Osteocyte (in vitro differentiated cells): ENCODE results near the gene TTC27. TPM values are rescaled to one million over a fixed set of nuclear protein-coding genes. Genes with fewer than 3 reads are reported as not detected.

Experiments used
- DNase-seq: peaks from one replicate; pipeline ENCODE4 v3.0.0; 2021; ENCODE audit warnings: mixed read lengths; ENCODE audit not compliant: unreplicated experiment; ENCODE audit errors: extremely low spot score
- H3K27ac Mint-ChIP-seq: one replicate; pipeline ENCODE4 v1.8.0; 2021; ENCODE audit warnings: mild to moderate bottlenecking, mixed read lengths; ENCODE audit not compliant: unreplicated experiment
- H3K27me3 Mint-ChIP-seq: one replicate; pipeline ENCODE4 v1.8.0; 2021; ENCODE audit warnings: mixed read lengths; ENCODE audit not compliant: unreplicated experiment
- H3K36me3 Mint-ChIP-seq: one replicate; pipeline ENCODE4 v1.8.0; 2021; ENCODE audit warnings: mixed read lengths; ENCODE audit not compliant: unreplicated experiment
- H3K4me1 Mint-ChIP-seq: one replicate; pipeline ENCODE4 v1.8.0; 2021; ENCODE audit warnings: mixed read lengths; ENCODE audit not compliant: unreplicated experiment
- H3K4me3 Mint-ChIP-seq: one replicate; pipeline ENCODE4 v1.8.0; 2021; ENCODE audit warnings: mild to moderate bottlenecking, moderate library complexity, mixed read lengths; ENCODE audit not compliant: unreplicated experiment
- H3K9me3 Mint-ChIP-seq: one replicate; pipeline ENCODE4 v1.8.0; 2021; ENCODE audit warnings: mixed read lengths; ENCODE audit not compliant: unreplicated experiment
- CTCF ChIP-seq: fragments of 200-600 bp; sonication (generic); IDR thresholded peaks from 2 replicates; pipeline ENCODE4 v1.5.0; 2021; ENCODE audit warnings: antibody characterized with exemption, mild to moderate bottlenecking, moderate library complexity
- total RNA-seq: library from RNA; stranded (reverse); gene quantifications from 2 replicates; pipeline ENCODE4 v1.2.1, GENCODE V29; 2021

The TTC27 gene
- total RNA-seq, 1 donor from 2014 or later: 14.2 TPM

DNA sequence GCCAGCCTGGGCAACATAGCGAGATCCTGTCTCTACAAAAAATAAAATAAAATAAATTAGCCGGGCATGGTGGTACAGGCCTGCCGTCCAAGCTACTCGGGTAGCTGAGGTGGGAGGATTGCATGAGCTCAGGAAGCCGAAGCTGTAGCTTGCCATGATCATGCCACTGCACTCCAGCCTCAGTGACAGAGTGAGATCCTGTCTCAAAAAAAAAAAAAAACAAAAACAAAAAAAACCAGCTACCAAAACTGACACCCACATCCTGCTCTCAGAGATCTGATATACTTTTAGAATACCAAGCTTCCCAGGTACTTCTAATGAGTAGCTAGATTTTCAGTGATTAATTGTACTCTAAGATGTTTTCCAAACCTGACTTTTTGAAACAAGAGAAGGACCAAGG, 74.0 kb downstream of the TTC27 start:
- H3K27ac Mint-ChIP-seq: no peak overlapping the region
- no peak overlapping the region for H3K4me3 Mint-ChIP-seq
- H3K27me3 Mint-ChIP-seq: no peaks in the 10 kb centered on the region

DNA sequence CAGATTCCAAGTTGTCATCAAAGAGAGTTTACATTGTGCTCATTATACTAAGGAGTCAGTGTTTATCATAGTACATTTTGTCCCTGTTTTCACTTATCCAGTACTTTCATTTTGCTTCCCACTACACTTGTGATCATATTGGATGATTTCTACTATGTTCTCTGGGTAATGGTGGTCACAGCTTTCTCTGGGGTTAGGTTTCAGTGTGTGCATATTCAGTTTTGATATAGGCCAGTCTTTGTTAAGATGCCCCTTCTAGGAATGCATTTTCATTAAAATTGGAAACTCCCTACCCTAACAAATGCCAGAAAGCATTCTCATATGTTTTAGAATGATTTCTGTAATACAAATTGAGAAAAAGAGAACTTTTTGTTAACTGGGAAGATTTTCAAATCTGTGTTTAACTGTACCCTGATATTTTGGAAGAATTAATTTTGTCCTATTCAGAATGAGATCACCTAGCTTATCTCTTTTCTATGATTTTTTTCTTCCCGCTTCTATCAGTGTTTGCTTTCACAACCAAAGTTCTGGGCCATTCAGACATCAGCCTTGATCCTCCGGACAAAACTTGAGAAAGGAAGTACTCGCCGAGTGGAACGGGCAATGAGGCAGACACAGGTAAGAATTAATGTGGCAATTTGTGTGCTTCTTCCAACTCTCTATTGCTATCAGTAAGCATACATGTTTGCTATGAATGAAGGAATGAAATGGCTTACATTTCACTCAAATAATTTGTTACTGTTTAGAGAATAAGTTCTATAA, 74.6 kb downstream of the TTC27 start:
- no peaks in the 10 kb centered on the region for H3K9me3 Mint-ChIP-seq
- no peak for TF ChIP-seq CTCF
- no peaks in the 10 kb centered on the region for H3K27me3 Mint-ChIP-seq
- no peak for DNase-seq
- H3K4me1 Mint-ChIP-seq: peaks cover under 1% of the 10 kb centered on the region
- H3K4me3 Mint-ChIP-seq: no peak overlapping the region
- no peak overlapping the region for H3K27ac Mint-ChIP-seq
- peaks cover 6% of the 10 kb centered on the region for H3K36me3 Mint-ChIP-seq

More for the DNA sequence above, 74.0 kb downstream of the TTC27 start:
- H3K9me3 Mint-ChIP-seq: no peaks in the 10 kb centered on the region
- H3K4me1 Mint-ChIP-seq: peaks cover 4% of the 10 kb centered on the region
- H3K36me3 Mint-ChIP-seq: peaks cover 6% of the 10 kb centered on the region
- TF ChIP-seq CTCF: no peak
- DNase-seq: no peak

DNA sequence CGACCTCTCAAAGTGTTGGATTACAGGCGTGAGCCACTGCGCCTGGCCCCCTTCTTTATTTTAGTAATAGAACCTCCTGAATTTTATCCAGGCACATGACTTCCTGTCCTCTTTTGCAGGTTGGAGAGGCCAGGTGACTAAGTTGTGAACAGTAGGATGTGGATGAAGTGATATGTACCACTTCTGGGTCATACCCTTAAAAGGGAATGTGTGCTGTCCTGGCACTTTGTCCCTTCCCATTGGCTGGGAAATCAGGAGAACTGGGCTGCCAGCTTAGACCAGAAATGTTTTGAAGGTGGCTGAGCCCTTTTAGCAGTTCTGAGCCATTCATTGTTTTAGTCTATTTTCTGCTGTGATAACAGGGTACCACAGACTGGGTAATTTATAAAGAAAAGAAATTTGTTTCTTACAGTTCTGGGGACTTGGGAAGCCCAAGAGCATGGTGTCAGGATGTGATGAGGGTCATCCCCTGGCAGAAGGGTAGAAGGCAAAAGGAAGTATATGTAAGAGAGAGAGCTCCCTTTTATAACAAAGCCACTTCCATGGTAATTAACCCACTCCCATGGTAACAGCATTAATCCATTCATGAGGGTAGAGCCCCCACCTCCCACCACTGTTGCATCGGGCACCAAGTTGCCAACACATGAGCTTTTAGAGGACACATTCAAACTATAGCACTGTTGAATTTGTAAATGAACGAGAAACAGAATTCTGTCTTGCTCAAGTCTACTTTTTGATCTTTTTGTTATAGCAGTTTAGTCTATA, 79.1 kb downstream of the TTC27 start:
- DNase-seq: no peak
- H3K4me1 Mint-ChIP-seq: peaks cover 9% of the 10 kb centered on the region
- H3K4me3 Mint-ChIP-seq: no peak overlapping the region
- no peak for TF ChIP-seq CTCF
- H3K9me3 Mint-ChIP-seq: no peaks in the 10 kb centered on the region
- H3K27me3 Mint-ChIP-seq: no peaks in the 10 kb centered on the region
- H3K36me3 Mint-ChIP-seq: peaks cover 7% of the 10 kb centered on the region
- H3K27ac Mint-ChIP-seq: no peak overlapping the region

- Mint-ChIP-seq H3K4me3 (no peak overlapping the region), H3K36me3 (peaks cover 10% of the 10 kb centered on the region), H3K9me3 (no peaks in the 10 kb centered on the region), H3K4me1 (peaks cover 20% of the 10 kb centered on the region), H3K27ac (no peak overlapping the region), H3K27me3 (no peaks in the 10 kb centered on the region)
- DNase-seq: no peak
- no peak for TF ChIP-seq CTCF
These were observed 83.4 kb downstream of the TTC27 start for GRCh38 chr2:32711219-32711618.

- DNase-seq: no peak
- Mint-ChIP-seq H3K36me3 (peaks cover 10% of the 10 kb centered on the region), H3K4me1 (peaks cover 24% of the 10 kb centered on the region), H3K9me3 (no peaks in the 10 kb centered on the region), H3K27me3 (no peaks in the 10 kb centered on the region), H3K4me3 (no peak overlapping the region), H3K27ac (no peak overlapping the region)
- no peak for TF ChIP-seq CTCF
These were observed 84.2 kb downstream of the TTC27 start for GRCh38 chr2:32711908-32712501.
